K562 treated with DMSO at 1 percent for 12 hours (cell line): Measurements from ENCODE around the gene CCL4L2. TPM values are rescaled to one million over a fixed set of nuclear protein-coding genes. Genes with fewer than 3 reads are reported as not detected.

ENCODE experiments used
- total RNA-seq: library from RNA; unstranded; fragments of 300-600 nt; gene quantifications from 2 replicates; pipeline ENCODE4 v1.2.3, GENCODE V29; 2022; ENCODE audit not compliant: insufficient read depth

CCL4L2 gene
- total RNA-seq: not detected in 2 replicates

DNA sequence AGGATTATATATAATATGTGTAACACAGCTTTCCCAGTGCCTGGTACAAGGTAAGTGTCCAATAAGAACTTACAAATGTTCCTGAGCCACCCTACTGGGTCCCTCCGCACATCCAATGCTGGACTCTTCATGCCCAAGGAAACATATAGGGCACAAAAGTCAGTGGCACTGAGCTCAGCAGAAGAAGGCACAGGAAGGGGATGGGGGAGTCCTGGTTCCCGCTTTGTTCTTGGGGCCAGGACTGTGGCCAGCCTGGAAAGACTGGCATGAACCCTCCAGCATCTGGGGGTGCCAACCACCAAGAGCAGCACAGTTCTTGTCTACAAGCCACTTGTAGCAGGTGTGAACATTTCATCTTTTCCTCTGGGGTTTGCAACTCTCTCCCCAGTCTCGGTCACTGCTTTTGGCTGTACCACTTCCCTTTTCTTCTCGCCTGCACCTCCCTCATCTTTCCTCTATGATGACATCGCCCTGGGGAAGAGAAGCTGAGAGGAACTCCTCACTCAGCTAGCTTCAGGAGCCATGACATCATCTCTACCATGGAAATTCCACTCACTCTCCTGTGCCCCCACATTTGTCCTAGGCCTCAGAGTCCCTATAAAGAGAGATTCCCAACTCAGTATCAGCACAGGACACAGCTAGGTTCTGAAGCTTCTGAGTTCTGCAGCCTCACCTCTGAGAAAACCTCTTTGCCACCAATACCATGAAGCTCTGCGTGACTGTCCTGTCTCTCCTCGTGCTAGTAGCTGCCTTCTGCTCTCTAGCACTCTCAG is at the start of gene CCL4L2:
TSS of gene CCL4L2 (plus strand) at position 625 of the 773 bp plus-strand sequence.

DNA sequence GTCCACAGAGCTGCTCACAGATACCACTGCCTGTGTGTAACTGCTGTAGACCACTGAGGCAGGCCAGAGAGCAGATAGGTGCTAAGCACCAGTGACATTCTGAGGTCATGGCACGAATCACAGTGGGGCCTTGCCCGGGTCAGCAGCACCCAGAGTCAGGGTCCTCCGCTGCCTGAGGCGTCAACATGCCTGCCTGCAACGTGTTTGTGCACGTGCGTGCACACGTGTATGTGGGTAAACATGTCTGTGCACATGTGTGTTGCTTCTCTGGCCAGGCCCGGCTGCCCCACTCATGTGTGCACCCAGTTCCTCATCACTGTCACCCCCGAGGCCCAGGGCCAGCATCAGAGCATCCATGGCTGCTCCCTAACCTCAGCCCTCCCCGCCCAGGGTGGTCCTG is 34.3 kb upstream of the CCL4L2 start, which contains the start of gene TBC1D3B:
TSS of gene TBC1D3B (minus strand) at position 101 of the 400 bp plus-strand sequence. CDS start 1,586 bp downstream, outside the sequence.

Other genes starting within 250 kb of the CCL4L2 start
- gene CCL16, start 229.6 kb upstream of the CCL4L2 start, total RNA-seq: not detected in 2 replicates
- gene CCL14, start 224.3 kb upstream of the CCL4L2 start, total RNA-seq: not detected in 2 replicates
- gene CCL15, start 209.5 kb upstream of the CCL4L2 start, total RNA-seq: not detected in 2 replicates
- gene CCL23, start 193.1 kb upstream of the CCL4L2 start, total RNA-seq: not detected in 2 replicates
- not detected in 2 replicates for gene CCL18, start 146.8 kb upstream of the CCL4L2 start, total RNA-seq
- gene CCL3, start 120.9 kb upstream of the CCL4L2 start, total RNA-seq: not detected in 2 replicates
- gene CCL4, start 107.2 kb upstream of the CCL4L2 start, total RNA-seq: not detected in 2 replicates
- gene TBC1D3B, start 34.4 kb upstream of the CCL4L2 start, total RNA-seq: not detected in 2 replicates
- gene CCL3L1, start 14.3 kb upstream of the CCL4L2 start, total RNA-seq: not detected in 2 replicates
- gene TBC1D3I, start 53.5 kb downstream of the CCL4L2 start, total RNA-seq: not detected in 2 replicates
- gene TBC1D3G, start 112.8 kb downstream of the CCL4L2 start, total RNA-seq: not detected in 2 replicates
- gene TBC1D3H, start 177.4 kb downstream of the CCL4L2 start, total RNA-seq: not detected in 2 replicates